Measurements from ENCODE around the gene KLHDC4. TPM values are rescaled to one million over a fixed set of nuclear protein-coding genes. Genes with fewer than 3 reads are reported as not detected.

The KLHDC4 gene
- total and polyA plus RNA-seq, 4 donors = 8.2 to 27.6 (median 14.2) TPM

GRCh38 chr16:87669672-87670071 lies 96.1 kb downstream of the KLHDC4 start (continued):
- TF ChIP-seq RXRA (IDR thresholded peaks at IDR 0.05) = no peak

- Histone ChIP-seq H3K27me3 (ENCODE audit: control insufficient read depth in 4 of 4, insufficient read depth in 4 of 4, low read length in 3 of 4) (no peaks in the 10 kb centered on the region), H3K36me3 (ENCODE audit: control insufficient read depth in 4 of 4, insufficient read depth in 3 of 4, low read depth in 1 of 4, low read length in 3 of 4) (no peaks in the 10 kb centered on the region), H3K27ac (ENCODE audit: low read depth in 1 of 2, low read length in 2 of 2) (no peak overlapping the region), H3K4me3 (ENCODE audit: low read depth in 1 of 3, low read length in 3 of 3) (no peak overlapping the region), H3K9me3 (ENCODE audit: control insufficient read depth in 4 of 4, low read length in 3 of 4) (no peaks in the 10 kb centered on the region), H3K4me1 (ENCODE audit: control insufficient read depth in 4 of 4, insufficient read depth in 4 of 4, low read length in 3 of 4) (no peaks in the 10 kb centered on the region), H3K9ac (ENCODE audit: low read depth in 1 of 2, low read length in 2 of 2) (no peak overlapping the region)
- no peak for DNase-seq (ENCODE audit: low spot score)
- WGBS = 92% methylated on average over 19 of the region's 19 CpGs
- no peak for TF ChIP-seq NR2F2 (IDR thresholded peaks at IDR 0.05)
- no peak for TF ChIP-seq HNF4A (conservative IDR thresholded peaks at IDR 0.05)
- TF ChIP-seq HNF4G (IDR thresholded peaks at IDR 0.05) = no peak
- TF ChIP-seq RXRA (IDR thresholded peaks at IDR 0.05) = no peak
- no peak for TF ChIP-seq RAD21 (IDR thresholded peaks at IDR 0.05)
- no peak for TF ChIP-seq ATF3 (IDR thresholded peaks at IDR 0.05)
- TF ChIP-seq REST (IDR thresholded peaks at IDR 0.05) = no peak
- TF ChIP-seq CTCF (IDR thresholded peaks at IDR 0.05; ENCODE audit: low read depth, low read length, missing input control) = no peak
- no peak for TF ChIP-seq MAX (IDR thresholded peaks at IDR 0.05)
- no peak for TF ChIP-seq TAF1 (conservative IDR thresholded peaks at IDR 0.05)
- TF ChIP-seq YY1 (IDR thresholded peaks at IDR 0.05) = no peak
- no peak for TF ChIP-seq EGR1 (IDR thresholded peaks at IDR 0.05; ENCODE audit: low read depth in 2 of 2)
- TF ChIP-seq JUND (IDR thresholded peaks at IDR 0.05) = no peak
- TF ChIP-seq FOXA1 (IDR thresholded peaks at IDR 0.05) = no peak
- TF ChIP-seq GABPA (IDR thresholded peaks at IDR 0.05 in 1 of 2, conservative IDR thresholded peaks at IDR 0.05 in 1 of 2) = no peak
- no peak for TF ChIP-seq ZBTB33 (IDR thresholded peaks at IDR 0.05)
- no peak for TF ChIP-seq FOXA2 (IDR thresholded peaks at IDR 0.05)
- TF ChIP-seq SP1 (IDR thresholded peaks at IDR 0.05) = no peak
Measured at GRCh38 chr16:87667946-87668345, 97.8 kb downstream of the KLHDC4 start.

Data from liver (tissue), 9 donors.